ENCODE results near the gene CYTH4.
"Not testable (repeated sequence)": the region's sequence is repeated elsewhere in the genome, so short reads cannot be mapped to it uniquely, and the experiment has no call there.

The CYTH4 gene

GRCh38 chr22:37282385-37282677 is at the start of gene CYTH4:
TSS of gene CYTH4 (plus strand) at chr22:37282508. CDS start at chr22:37282570, 62 bp downstream.
- DNase-seq (ENCODE audit: low read depth, low spot score), result no peak

- DNase-seq (ENCODE audit: low read depth, low spot score), result not testable (repeated sequence)
These were observed 48.9 kb upstream of the CYTH4 start for GRCh38 chr22:37233371-37233750.

- DNase-seq (ENCODE audit: low read depth, low spot score), result no peak
These were observed 48.3 kb upstream of the CYTH4 start for GRCh38 chr22:37233751-37234631.

- DNase-seq (ENCODE audit: low read depth, low spot score), result no peak
These were observed 47.3 kb upstream of the CYTH4 start for GRCh38 chr22:37234736-37235711.

GRCh38 chr22:37235897-37236607 is 46.3 kb upstream of the CYTH4 start:
- DNase-seq (ENCODE audit: low read depth, low spot score), result no peak

GRCh38 chr22:37237371-37238268 is 44.7 kb upstream of the CYTH4 start:
- no peak for DNase-seq (ENCODE audit: low read depth, low spot score)

- DNase-seq (ENCODE audit: low read depth, low spot score), result no peak
These were observed 42.7 kb upstream of the CYTH4 start for GRCh38 chr22:37239336-37240239.

GRCh38 chr22:37240240-37240940 is 41.9 kb upstream of the CYTH4 start:
- DNase-seq (ENCODE audit: low read depth, low spot score), result no peak

- DNase-seq (ENCODE audit: low read depth, low spot score), result no peak
These were observed 41.4 kb upstream of the CYTH4 start for GRCh38 chr22:37240941-37241320.

- no peak for DNase-seq (ENCODE audit: low read depth, low spot score)
These were observed 40.8 kb upstream of the CYTH4 start for GRCh38 chr22:37241351-37242142.

- no peak for DNase-seq (ENCODE audit: low read depth, low spot score)
These were observed 39.9 kb upstream of the CYTH4 start for GRCh38 chr22:37242395-37242918.

GRCh38 chr22:37243402-37244113 is 38.8 kb upstream of the CYTH4 start:
- no peak for DNase-seq (ENCODE audit: low read depth, low spot score)

- no peak for DNase-seq (ENCODE audit: low read depth, low spot score)
These were observed 38.0 kb upstream of the CYTH4 start, which contains the start of gene RAC2 for GRCh38 chr22:37244114-37244921. TSS of gene RAC2 (minus strand) at chr22:37244269. CDS start at chr22:37244148, 121 bp downstream.

GRCh38 chr22:37244922-37245722 is 37.2 kb upstream of the CYTH4 start:
- DNase-seq (ENCODE audit: low read depth, low spot score), result no peak

- no peak for DNase-seq (ENCODE audit: low read depth, low spot score)
These were observed 36.6 kb upstream of the CYTH4 start for GRCh38 chr22:37245740-37246139.

- no peak for DNase-seq (ENCODE audit: low read depth, low spot score)
These were observed 34.1 kb upstream of the CYTH4 start for GRCh38 chr22:37248251-37248650.

Data from smooth muscle cell of the brain vasculature (primary cell).